Activated T-cell treated with anti-CD3 and anti-CD28 coated beads, Interleukin-2, amount 50 U/mL, for 24 hours (primary cell): ENCODE measurements around the gene ZNF554.
A peak's percentile ranks its signal among the peaks of the same experiment; 100 is the strongest.
"Not testable (repeated sequence)": the region's sequence is repeated elsewhere in the genome, so short reads cannot be mapped to it uniquely, and the experiment has no call there.

Experiments
- DNase-seq: peaks from one replicate; pipeline ENCODE4 v3.0.0-alpha.2; 2020
- H3K27ac Mint-ChIP-seq: 2 replicates; pipeline ENCODE4 v1.8.0; 2020; ENCODE audit warnings: mild to moderate bottlenecking, mixed read lengths
- H3K27me3 Mint-ChIP-seq: 2 replicates; pipeline ENCODE4 v1.8.0; 2020; ENCODE audit warnings: mixed read lengths
- H3K36me3 Mint-ChIP-seq: 2 replicates; pipeline ENCODE4 v1.8.0; 2020; ENCODE audit warnings: low read depth, mixed read lengths
- H3K4me1 Mint-ChIP-seq: 2 replicates; pipeline ENCODE4 v1.8.0; 2020; ENCODE audit warnings: low read depth, mixed read lengths
- H3K4me3 Mint-ChIP-seq: 2 replicates; pipeline ENCODE4 v1.8.0; 2020; ENCODE audit warnings: mild to moderate bottlenecking, moderate library complexity, mixed read lengths
- H3K9me3 Mint-ChIP-seq: 2 replicates; pipeline ENCODE4 v1.8.0; 2020; ENCODE audit warnings: mixed read lengths

ZNF554 gene

DNA sequence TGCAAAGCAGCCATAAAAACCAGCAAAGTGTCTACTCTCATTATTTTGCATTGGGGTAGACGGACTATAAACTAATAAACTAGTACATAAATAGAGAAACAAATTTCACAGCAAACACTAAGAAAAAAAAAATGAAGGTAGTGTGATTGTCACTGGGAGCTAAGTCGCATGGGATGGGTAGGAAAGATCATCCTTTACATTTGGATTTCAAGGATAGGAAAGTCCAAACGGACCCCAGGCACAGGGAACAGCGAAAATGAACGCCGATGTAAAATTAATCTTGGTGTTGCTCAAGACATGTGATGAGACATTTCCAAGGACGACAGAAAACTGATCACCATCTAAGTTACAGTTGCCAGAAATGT lies 35.9 kb upstream of the ZNF554 start:
- H3K9me3 Mint-ChIP-seq = peaks cover 3% of the 10 kb centered on the region
- H3K27ac Mint-ChIP-seq = peak overlapping the region; percentile 97
- peaks cover 67% of the 10 kb centered on the region for H3K4me1 Mint-ChIP-seq
- H3K36me3 Mint-ChIP-seq = peaks cover 66% of the 10 kb centered on the region
- DNase-seq = no peak
- no peaks in the 10 kb centered on the region for H3K27me3 Mint-ChIP-seq
- peak overlapping the region; percentile 92 for H3K4me3 Mint-ChIP-seq

DNA sequence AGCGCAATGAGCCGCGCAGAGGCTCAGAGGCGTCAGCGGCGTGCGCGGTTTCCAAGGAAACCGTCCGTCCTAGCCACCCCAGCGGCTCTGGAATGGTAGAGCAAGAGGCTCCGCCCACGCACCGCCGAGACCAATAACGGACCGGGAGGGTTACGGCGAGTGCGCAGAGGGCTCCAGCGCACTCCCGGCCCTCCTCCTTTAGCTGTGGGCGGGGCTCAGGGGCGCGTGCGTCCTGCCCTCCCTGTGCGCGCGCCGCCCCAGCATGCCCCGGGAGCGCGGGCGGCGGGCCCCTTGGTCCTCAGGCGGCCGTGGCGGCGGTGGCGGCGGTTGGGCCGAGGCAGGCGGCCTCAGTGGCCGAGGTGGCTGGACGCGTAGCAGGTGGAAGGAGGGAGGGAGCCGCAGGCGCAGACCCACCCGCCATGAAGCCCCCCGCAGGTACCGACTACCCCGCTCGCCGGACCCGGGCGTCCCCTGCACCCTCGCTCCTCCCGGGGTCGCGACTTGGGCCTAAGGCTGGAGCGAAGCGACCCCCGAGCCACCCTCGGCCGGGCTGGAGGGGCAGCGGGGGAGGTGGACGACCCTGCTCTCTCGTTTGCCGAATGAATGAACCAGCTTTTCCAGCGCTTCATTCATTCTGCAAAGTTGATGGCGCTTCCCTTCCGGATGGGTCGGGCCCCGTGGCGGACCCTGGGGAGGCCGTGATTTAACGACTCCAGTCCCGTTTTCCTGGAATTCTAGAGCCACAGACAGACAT lies 34.2 kb upstream of the ZNF554 start, which contains the start of gene THOP1:
TSS of gene THOP1 (plus strand) at position 260 of the 754 bp plus-strand sequence. CDS start at position 420, 160 bp downstream.
- H3K36me3 Mint-ChIP-seq = peaks cover 67% of the 10 kb centered on the region
- peak; percentile 98 for DNase-seq
- peaks cover 71% of the 10 kb centered on the region for H3K4me1 Mint-ChIP-seq
- peak within 1 kb of the TSS; percentile 92 for H3K4me3 Mint-ChIP-seq
- H3K27me3 Mint-ChIP-seq = no peaks in the 10 kb centered on the region
- peak within 1 kb of the TSS; percentile 88 for H3K27ac Mint-ChIP-seq
- H3K9me3 Mint-ChIP-seq = peaks cover 3% of the 10 kb centered on the region

DNA sequence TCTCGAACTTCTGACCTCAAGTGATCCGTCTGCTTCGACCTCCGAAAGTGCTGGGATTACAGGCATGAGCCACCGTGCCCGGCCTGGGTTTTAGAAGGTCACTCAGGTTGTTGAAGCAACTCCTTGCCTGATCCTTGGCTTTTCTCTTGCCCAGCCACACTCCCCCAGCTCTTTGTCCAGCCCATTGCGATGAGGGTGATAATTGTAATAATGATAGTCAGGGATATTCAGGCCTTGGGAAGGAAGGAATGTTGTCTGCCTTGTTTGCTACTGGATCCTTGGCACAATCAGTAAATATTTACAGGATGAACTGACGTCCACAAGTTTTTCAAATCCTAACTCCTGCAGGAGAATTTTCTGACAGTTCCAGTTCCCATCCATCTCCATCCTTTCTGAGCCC lies 32.6 kb upstream of the ZNF554 start:
- DNase-seq = no peak
- no peak overlapping the region for H3K27ac Mint-ChIP-seq
- peaks cover 55% of the 10 kb centered on the region for H3K4me1 Mint-ChIP-seq
- H3K27me3 Mint-ChIP-seq = no peaks in the 10 kb centered on the region
- peaks cover 67% of the 10 kb centered on the region for H3K36me3 Mint-ChIP-seq
- peak overlapping the region; percentile 92 for H3K4me3 Mint-ChIP-seq
- peaks cover 3% of the 10 kb centered on the region for H3K9me3 Mint-ChIP-seq

DNA sequence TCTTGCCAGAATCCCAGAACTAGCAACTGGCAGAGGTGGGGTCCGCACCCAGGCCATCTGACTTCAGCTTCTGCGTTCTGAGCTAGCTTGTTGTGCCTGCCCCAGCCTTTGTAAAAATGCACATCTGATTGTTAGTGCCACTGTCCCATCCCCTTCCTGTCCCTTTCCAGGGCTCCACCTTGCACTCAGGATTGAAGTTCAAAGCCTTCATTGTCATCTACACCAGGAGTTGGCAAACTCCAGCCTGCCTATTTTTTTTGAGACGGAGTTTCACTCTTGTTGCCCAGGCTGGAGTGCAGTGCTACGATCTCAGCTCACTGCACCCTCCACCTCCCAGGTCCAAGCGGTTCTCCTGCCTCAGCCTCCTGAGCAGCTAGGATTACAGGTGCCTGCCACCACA lies 31.4 kb upstream of the ZNF554 start:
- Mint-ChIP-seq H3K27ac (no peak overlapping the region), H3K9me3 (peaks cover 3% of the 10 kb centered on the region), H3K27me3 (no peaks in the 10 kb centered on the region), H3K4me3 (peak overlapping the region; percentile 8), H3K36me3 (peaks cover 67% of the 10 kb centered on the region), H3K4me1 (peaks cover 50% of the 10 kb centered on the region)
- no peak for DNase-seq

DNA sequence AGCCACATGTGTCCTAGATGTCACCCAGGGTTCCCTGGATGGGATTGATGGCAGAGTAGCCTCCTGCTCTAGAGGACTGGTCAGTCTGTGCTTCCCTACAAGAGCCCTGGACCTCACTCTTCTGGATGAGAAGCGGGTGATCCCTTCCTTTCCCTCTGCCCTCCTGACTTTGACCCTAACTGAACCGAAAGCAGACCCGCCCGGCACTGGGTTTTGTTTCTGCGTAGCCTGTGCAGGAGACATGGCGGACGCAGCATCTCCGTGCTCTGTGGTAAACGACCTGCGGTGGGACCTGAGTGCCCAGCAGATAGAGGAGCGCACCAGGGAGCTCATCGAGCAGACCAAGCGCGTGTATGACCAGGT lies 29.5 kb upstream of the ZNF554 start:
- Mint-ChIP-seq H3K4me3 (no peak overlapping the region), H3K27me3 (no peaks in the 10 kb centered on the region), H3K9me3 (no peaks in the 10 kb centered on the region), H3K4me1 (peaks cover 32% of the 10 kb centered on the region), H3K27ac (no peak overlapping the region), H3K36me3 (peaks cover 83% of the 10 kb centered on the region)
- no peak for DNase-seq

DNA sequence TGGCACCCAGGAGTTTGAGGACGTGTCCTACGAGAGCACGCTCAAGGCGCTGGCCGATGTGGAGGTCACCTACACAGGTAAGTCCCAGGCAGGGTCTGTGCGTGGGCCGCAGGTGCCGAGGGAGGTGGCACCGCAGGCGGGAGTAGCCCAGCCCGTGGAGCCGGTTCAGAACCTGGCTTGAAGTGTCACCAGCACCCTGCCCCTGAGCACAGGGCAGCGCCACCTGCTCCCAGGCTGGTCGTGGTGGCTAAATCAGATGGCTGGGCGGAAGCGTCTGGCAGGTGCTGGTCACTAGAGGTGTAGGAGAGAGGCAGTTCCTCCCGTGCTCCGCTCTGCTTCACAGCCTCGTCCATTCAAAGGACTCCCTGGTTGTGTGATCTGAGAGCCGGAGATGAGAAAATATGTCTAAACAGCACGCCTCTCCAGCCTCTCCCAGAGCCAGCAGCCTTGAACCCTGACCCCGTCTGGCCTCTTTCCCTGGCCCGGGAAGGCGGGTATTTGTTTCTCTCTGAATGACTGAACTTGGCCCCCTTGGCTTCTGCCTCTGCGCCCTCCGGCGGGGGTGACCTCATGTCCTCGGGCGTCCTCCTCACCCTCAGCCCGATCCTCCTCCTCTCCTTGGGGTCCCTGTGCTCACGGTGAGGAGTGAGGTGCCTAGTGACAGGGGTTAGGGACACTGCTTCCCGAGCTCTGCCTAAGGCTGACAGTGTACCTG lies 29.0 kb upstream of the ZNF554 start:
- no peak for DNase-seq
- H3K4me3 Mint-ChIP-seq = no peak overlapping the region
- no peaks in the 10 kb centered on the region for H3K27me3 Mint-ChIP-seq
- peaks cover 88% of the 10 kb centered on the region for H3K36me3 Mint-ChIP-seq
- H3K9me3 Mint-ChIP-seq = no peaks in the 10 kb centered on the region
- H3K27ac Mint-ChIP-seq = no peak overlapping the region
- peaks cover 32% of the 10 kb centered on the region for H3K4me1 Mint-ChIP-seq

DNA sequence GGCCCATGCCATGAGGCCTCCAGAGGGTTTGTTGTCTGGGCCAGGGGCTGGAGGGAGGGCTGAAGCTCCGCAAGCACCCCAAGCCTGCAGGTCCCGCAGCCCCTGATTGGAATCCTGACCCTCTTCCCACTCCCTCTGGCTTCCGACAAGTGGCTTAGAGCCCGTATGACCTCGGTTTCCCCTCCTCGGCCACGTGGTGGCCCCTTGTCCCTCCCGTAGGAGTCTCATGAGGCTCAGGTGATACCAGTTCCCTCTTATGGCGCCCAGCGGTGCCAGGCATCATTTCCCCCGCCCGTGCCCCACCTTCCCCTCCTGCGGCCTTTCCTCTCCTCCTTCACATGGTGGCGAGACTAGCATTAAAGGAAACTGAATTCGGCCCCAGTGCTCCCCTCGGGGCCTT lies 28.2 kb upstream of the ZNF554 start:
- H3K27me3 Mint-ChIP-seq = no peaks in the 10 kb centered on the region
- DNase-seq = no peak

DNA sequence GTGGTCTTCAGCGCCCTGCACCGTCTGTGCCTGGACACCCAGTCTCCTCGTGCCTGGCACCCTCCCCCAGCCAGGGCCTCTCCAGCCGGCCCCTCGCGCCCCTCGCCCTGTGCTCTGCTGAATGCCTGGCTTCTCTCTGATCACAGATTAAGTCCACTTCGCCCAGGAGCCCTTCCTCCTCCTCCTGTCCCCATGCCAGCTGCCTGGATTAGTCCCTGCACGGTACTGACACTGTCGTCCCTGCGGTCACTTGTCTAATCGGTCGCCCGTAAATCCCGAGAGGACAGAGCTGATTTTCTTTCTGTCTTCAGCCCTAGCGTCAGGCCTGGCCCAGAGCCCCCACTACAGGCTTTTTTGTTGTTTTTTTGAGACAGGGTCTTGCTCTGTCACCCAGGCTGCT lies 27.8 kb upstream of the ZNF554 start:
- DNase-seq = no peak
- Mint-ChIP-seq H3K9me3 (no peaks in the 10 kb centered on the region), H3K27me3 (no peaks in the 10 kb centered on the region), H3K27ac (no peak overlapping the region), H3K4me3 (no peak overlapping the region), H3K36me3 (peaks cover 94% of the 10 kb centered on the region), H3K4me1 (peaks cover 28% of the 10 kb centered on the region)

More for the DNA sequence above, 28.2 kb upstream of the ZNF554 start:
- H3K9me3 Mint-ChIP-seq = no peaks in the 10 kb centered on the region
- peaks cover 90% of the 10 kb centered on the region for H3K36me3 Mint-ChIP-seq
- no peak overlapping the region for H3K4me3 Mint-ChIP-seq
- H3K27ac Mint-ChIP-seq = no peak overlapping the region
- peaks cover 28% of the 10 kb centered on the region for H3K4me1 Mint-ChIP-seq

DNA sequence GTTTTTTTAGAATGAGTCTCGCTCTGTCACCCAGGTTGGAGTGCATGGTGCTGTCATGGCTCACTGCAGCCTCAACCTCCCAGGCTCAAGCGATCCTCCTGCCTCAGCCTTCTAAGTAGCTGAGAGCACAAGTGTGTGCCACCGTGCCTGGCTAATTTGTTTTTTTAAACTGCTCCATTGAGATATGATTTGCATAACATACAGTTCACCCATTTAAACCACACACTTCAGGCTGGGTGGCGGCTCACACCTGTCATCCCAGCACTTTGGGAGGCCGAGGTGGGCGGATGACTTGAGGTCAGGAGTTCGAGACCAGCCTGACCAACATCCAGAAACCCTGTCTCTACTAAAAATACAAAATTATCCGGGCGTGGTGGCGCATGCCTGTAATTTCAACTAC lies 27.0 kb upstream of the ZNF554 start:
- not testable (repeated sequence) for H3K27ac Mint-ChIP-seq, H3K4me3 Mint-ChIP-seq, H3K9me3 Mint-ChIP-seq, DNase-seq, H3K27me3 Mint-ChIP-seq
- Mint-ChIP-seq H3K36me3 (peaks cover 94% of the 10 kb centered on the region), H3K4me1 (peaks cover 21% of the 10 kb centered on the region)

DNA sequence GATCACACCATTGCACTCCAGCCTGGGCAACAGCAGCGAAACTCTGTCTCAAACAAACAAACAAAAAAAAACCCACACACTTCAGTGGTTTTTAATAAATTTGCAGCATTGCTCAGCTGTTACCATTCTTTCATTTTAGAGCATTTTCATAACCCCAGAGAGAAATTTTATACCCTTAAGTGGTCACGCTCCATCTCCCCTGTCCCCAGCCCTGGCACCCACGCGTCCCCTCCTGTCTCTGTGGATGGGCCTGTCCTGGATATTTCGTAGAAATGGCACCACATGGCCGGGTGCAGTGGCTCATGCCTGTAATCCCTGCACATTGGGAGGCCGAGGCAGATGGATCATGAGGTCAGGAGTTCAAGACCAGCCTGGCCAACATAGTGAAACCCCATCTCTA lies 26.5 kb upstream of the ZNF554 start:
- DNase-seq = no peak
- Mint-ChIP-seq H3K4me1 (peaks cover 17% of the 10 kb centered on the region), H3K27ac (no peak overlapping the region), H3K4me3 (no peak overlapping the region), H3K36me3 (peaks cover 93% of the 10 kb centered on the region), H3K9me3 (no peaks in the 10 kb centered on the region), H3K27me3 (no peaks in the 10 kb centered on the region)

DNA sequence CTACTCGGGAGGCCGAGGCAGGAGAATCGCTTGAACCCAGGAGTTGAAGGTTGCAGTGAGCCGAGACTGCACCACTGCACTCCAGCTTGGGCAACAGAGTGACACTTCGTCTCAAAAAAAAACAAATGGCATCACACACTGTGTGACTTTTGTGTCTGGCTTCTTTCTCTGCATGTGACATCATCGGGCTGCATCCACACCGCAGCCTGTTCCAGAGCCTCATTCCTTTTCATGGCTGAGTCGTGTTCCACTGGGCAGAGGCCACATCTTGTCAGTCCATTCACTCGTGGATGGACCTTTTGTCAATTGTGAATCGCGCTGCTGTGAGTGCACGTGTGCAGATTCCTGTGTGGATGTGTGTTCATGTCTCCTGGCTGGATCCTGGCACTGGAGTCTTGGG lies 26.1 kb upstream of the ZNF554 start:
- Mint-ChIP-seq H3K27me3 (no peaks in the 10 kb centered on the region), H3K36me3 (peaks cover 93% of the 10 kb centered on the region), H3K27ac (no peak overlapping the region), H3K4me1 (peaks cover 15% of the 10 kb centered on the region), H3K9me3 (no peaks in the 10 kb centered on the region), H3K4me3 (no peak overlapping the region)
- DNase-seq = no peak

DNA sequence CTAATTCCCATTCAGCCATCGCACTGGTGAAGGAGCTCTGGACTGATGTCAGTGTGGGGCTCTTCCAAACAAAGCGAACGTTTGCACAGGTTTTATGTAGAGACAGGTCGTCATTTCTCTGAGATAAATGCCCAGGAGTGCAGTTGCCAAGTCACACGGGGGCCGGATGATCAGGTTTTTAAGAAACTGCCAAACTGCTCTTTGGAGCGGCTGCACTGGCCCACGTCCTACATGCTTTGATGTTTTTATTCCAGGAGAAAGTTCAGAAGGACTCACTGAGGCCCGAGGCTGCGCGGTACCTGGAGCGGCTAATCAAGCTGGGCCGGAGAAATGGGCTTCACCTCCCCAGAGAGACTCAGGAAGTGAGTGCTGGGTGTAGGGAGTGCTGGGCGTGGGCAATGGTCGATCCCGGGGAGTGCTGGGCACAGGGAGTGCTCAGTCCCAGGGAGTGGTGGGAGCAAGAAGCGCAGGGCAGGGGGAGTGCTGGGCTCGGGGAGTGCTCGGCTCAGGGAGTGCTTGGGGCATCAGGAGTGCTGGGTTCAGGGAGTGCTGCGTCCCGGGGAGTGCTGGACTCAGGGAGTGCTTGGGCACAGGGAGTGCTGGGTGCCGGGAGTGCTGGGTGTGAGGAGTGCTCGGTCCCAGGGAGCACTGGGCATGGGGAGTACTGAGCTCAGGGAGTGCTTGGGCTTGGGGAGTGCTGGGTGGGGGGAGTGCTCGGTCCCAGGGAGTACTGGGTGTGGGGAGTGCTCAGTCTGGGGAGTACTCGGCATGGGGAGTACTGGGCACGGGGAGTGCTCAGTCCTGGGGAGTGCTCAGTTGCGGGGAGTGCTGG lies 23.6 kb upstream of the ZNF554 start:
- no peak overlapping the region for H3K27ac Mint-ChIP-seq
- no peaks in the 10 kb centered on the region for H3K9me3 Mint-ChIP-seq
- no peaks in the 10 kb centered on the region for H3K4me1 Mint-ChIP-seq

DNA sequence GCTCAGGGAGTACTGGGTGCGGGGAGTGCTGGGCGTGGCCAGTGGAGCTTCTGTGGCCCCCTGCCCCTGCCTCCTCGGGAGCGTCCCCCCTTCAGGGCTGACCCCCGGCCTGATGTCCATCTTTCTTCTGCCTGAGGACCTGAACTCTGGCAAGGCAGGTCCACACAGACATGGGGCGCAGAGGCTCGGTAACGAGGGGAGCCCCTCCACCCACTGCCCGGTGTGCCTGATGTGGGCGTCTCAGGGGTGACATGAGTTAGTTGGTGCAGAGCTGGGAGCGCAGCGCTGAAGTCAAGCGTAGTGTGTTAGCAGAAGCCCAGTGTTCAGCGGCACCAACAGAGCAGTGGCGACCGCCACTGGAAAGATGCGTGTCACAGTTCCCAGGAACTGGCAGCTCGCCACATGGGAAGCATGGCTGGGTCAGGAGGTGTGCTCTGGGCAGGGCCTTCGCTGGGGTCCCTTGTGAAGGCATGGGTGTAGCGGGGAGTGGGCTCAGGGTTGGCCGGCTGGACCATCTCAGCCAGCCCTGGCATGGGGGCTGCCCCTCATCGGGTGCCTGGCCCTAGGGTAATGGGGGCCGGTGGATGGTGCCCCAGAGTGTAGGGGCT lies 22.9 kb upstream of the ZNF554 start:
- H3K4me3 Mint-ChIP-seq = no peak overlapping the region
- DNase-seq = no peak
- peaks cover 94% of the 10 kb centered on the region for H3K36me3 Mint-ChIP-seq
- H3K9me3 Mint-ChIP-seq = no peaks in the 10 kb centered on the region
- H3K4me1 Mint-ChIP-seq = no peaks in the 10 kb centered on the region
- no peaks in the 10 kb centered on the region for H3K27me3 Mint-ChIP-seq
- H3K27ac Mint-ChIP-seq = no peak overlapping the region

More for the DNA sequence above, 23.6 kb upstream of the ZNF554 start:
- peaks cover 93% of the 10 kb centered on the region for H3K36me3 Mint-ChIP-seq
- no peak overlapping the region for H3K4me3 Mint-ChIP-seq
- no peak for DNase-seq
- no peaks in the 10 kb centered on the region for H3K27me3 Mint-ChIP-seq

DNA sequence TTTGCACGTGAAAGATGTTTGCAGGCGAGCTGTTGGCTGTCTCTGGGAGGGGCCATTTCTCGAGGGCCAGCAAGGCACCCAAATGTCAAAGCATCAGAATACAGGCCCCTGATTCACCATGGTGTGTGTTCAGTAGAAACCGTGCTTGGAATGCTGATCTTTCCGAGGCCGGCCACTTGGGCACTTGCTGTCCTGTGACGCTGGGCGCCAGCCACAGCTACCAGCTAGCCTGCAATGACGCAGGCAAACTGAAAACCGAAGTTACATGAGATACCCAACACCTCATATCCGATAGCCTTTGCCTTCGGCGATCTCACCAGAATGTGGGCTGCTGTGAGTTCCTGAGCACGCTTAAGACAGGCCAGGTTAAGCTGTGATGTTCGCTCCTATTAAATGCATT lies 22.4 kb upstream of the ZNF554 start:
- H3K4me1 Mint-ChIP-seq = no peaks in the 10 kb centered on the region
- no peak for DNase-seq
- no peaks in the 10 kb centered on the region for H3K27me3 Mint-ChIP-seq
- H3K27ac Mint-ChIP-seq = no peak overlapping the region
- H3K36me3 Mint-ChIP-seq = peaks cover 93% of the 10 kb centered on the region
- H3K9me3 Mint-ChIP-seq = no peaks in the 10 kb centered on the region
- H3K4me3 Mint-ChIP-seq = no peak overlapping the region
